CD4-positive, alpha-beta memory T cell (primary cell): Measurements from ENCODE around the gene SPATA32. TPM values are rescaled to one million over a fixed set of nuclear protein-coding genes. Genes with fewer than 3 reads are reported as not detected.

Experiments used
- CTCF ChIA-PET: fragments of 350-600 bp; sonication (Branson Sonifier 250); formaldehyde crosslinking; loops from one replicate; lab custom pipeline; 2021; ENCODE audit warnings: inconsistent platforms; ENCODE audit not compliant: partially characterized antibody; lab: Charles Lee
- POLR2A ChIA-PET: fragments of 350-600 bp; sonication (Branson Sonifier 250); formaldehyde crosslinking; loops from one replicate; lab custom pipeline; 2021; ENCODE audit not compliant: partially characterized antibody; lab: Charles Lee
- DNase-seq, 5 donors: peaks; one replicate each; pipeline versions ENCODE4 v3.0.0 to v3.0.0-alpha.2; 2020 to 2022; ENCODE audit warnings: mixed read lengths in 1 of 5
- H3K27ac ChIP-seq: one replicate; pipeline ENCODE4 v1.7.0; 2013; ENCODE audit warnings: low read depth, low read length
- H3K27me3 ChIP-seq: 2 replicates; pipeline ENCODE4 v1.7.0; 2013; ENCODE audit warnings: mild to moderate bottlenecking, low read length, moderate library complexity; ENCODE audit not compliant: insufficient read depth
- H3K36me3 ChIP-seq: 2 replicates; pipeline ENCODE4 v1.7.0; 2013; ENCODE audit warnings: mild to moderate bottlenecking, low read length, moderate library complexity; ENCODE audit not compliant: insufficient read depth
- H3K4me1 ChIP-seq: 2 replicates; pipeline ENCODE4 v1.7.0; 2013; ENCODE audit warnings: mild to moderate bottlenecking, low read length, moderate library complexity; ENCODE audit not compliant: insufficient read depth
- H3K4me3 ChIP-seq, 2 donors: one replicate each; pipeline ENCODE4 v1.7.0; 2013; ENCODE audit warnings: low read length in 2 of 2, mild to moderate bottlenecking in 1 of 2
- H3K9me3 ChIP-seq, 2 donors: one replicate each; pipeline ENCODE4 v1.7.0; 2013; ENCODE audit warnings: low read length in 2 of 2, control low read depth in 1 of 2; ENCODE audit not compliant: control insufficient read depth in 1 of 2
- H3K27ac Mint-ChIP-seq, 7 donors: one replicate each; pipeline ENCODE4 v1.8.0; 2020 to 2021; ENCODE audit warnings: mixed read lengths in 7 of 7, mild to moderate bottlenecking in 6 of 7, inconsistent platforms in 3 of 7, moderate library complexity in 3 of 7
- H3K27me3 Mint-ChIP-seq, 2 donors: one replicate each; pipeline ENCODE4 v1.8.0; 2020 to 2021; ENCODE audit warnings: mixed read lengths in 2 of 2
- H3K36me3 Mint-ChIP-seq, 2 donors: one replicate each; pipeline ENCODE4 v1.8.0; 2020 to 2021; ENCODE audit warnings: mixed read lengths in 2 of 2, inconsistent platforms in 1 of 2, mild to moderate bottlenecking in 1 of 2
- H3K4me1 Mint-ChIP-seq, 4 donors: one replicate each; pipeline ENCODE4 v1.8.0; 2020 to 2021; ENCODE audit warnings: mixed read lengths in 4 of 4, mild to moderate bottlenecking in 1 of 4
- H3K4me3 Mint-ChIP-seq, 8 donors: one replicate each; pipeline ENCODE4 v1.8.0; 2020 to 2021; ENCODE audit warnings: mixed read lengths in 8 of 8, mild to moderate bottlenecking in 7 of 8, moderate library complexity in 6 of 8, inconsistent platforms in 3 of 8
- H3K9me3 Mint-ChIP-seq, 8 donors: one replicate each; pipeline ENCODE4 v1.8.0; 2020 to 2021; ENCODE audit warnings: mixed read lengths in 8 of 8, mild to moderate bottlenecking in 5 of 8, inconsistent platforms in 3 of 8, moderate library complexity in 1 of 8
- intact Hi-C: fragments of 100-400 bp; cut with micrococcal nuclease; formaldehyde crosslinking; loops from one replicate; pipeline ENCODE4 v1.15.1; 2023
- polyA plus RNA-seq, 2 donors: library from polyadenylated mRNA; unstranded; fragments of 300-500 nt; fragmentation: Illumina TruSeq; gene quantifications; one replicate each; pipeline ENCODE4 v1.2.3, GENCODE V29; 2021
- total RNA-seq, 2 experiments: library from RNA; stranded (reverse); gene quantifications; one replicate each; pipeline ENCODE4 v1.2.3, GENCODE V29; 2021

SPATA32 gene
- total and polyA plus RNA-seq, 4 experiments from 2014 or later: 0.22 to 0.49 (median 0.33) TPM

DNA sequence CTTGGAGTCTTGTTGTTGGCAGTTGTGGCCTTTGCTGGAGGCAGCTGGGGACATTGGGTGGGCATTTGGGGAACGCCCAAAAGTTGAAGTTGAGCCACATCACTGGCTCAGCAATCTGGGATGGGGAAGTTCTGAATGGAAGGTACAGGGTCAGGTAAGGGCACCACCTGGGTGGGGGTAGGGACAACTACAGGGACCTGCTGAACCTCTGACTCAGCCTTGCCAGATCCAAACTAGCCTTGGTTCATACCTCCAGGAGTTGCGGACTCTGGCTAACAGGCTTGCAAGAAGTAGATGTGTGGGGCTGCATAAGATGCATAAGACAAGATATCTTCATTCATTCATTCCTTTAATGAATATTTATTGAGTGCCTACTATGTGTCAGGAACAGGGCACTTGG lies 24.2 kb downstream of the SPATA32 start:
- no peaks in the 10 kb centered on the region for H3K9me3 Mint-ChIP-seq
- peak in 1 of 5 donors; percentile 22 for DNase-seq
- intact Hi-C loops: loop anchor here (5.0 kb wide), 1 partner anchor 35 kb away; no protein-coding TSS in a partner anchor
- Histone ChIP-seq H3K36me3 (peaks cover 86% of the 10 kb centered on the region), H3K4me1 (peaks cover 39% of the 10 kb centered on the region), H3K27me3 (no peaks in the 10 kb centered on the region), H3K9me3 (no peaks in the 10 kb centered on the region), H3K27ac (peak overlapping the region; percentile 17), H3K4me3 (no peak overlapping the region)
- no peaks in the 10 kb centered on the region for H3K27me3 Mint-ChIP-seq
- POLR2A ChIA-PET: interaction anchor here (24.4 to 30.3 kb wide), 2 partner anchors 4 to 12 kb away, joined by 1143 read pairs; partner anchors contain the start of gene FMNL1
- peaks cover 50 to 79% of the 10 kb centered on the region in 2 donors for H3K36me3 Mint-ChIP-seq
- H3K4me1 Mint-ChIP-seq: peaks cover 30 to 56% (median 43%) of the 10 kb centered on the region in 4 donors
- peak overlapping the region; percentile 32 to 93 (median 85) for H3K27ac Mint-ChIP-seq
- CTCF ChIA-PET: interaction anchor here (0.6 to 14.0 kb wide), 5 partner anchors 12 to 80 kb away, joined by 3 to 449 read pairs (median 3); partner anchors contain the start of gene FMNL1
- H3K4me3 Mint-ChIP-seq: no peak overlapping the region

DNA sequence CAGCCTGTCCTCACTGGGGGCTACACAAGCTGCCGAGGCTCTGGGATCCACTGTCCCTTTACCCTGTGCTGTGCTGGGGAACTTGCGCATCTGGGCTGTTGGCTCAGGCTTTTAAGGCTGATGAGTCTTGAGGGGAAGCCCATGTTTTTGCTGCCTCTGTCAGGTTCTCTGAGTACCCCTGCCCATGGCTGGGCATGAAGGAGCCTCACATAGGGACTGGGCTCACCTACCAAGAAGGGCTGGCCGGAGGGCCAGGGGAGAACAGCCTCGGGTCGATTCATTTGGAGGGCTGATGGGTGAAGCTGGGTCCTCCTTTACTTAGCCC lies 25.6 kb downstream of the SPATA32 start:
- POLR2A ChIA-PET: interaction anchor here (1.5 to 30.3 kb wide), 5 partner anchors 6 to 101 kb away, joined by 4 to 1143 read pairs (median 13); partner anchors contain the start of genes ACBD4, FMNL1 and MAP3K14
- H3K36me3 Mint-ChIP-seq: peaks cover 43 to 83% of the 10 kb centered on the region in 2 donors
- H3K27ac Mint-ChIP-seq: peak overlapping the region in 4 of 7 donors; percentile 7 to 93 (median 72)
- Histone ChIP-seq H3K9me3 (no peaks in the 10 kb centered on the region), H3K4me1 (peaks cover 48% of the 10 kb centered on the region), H3K27me3 (no peaks in the 10 kb centered on the region), H3K4me3 (no peak overlapping the region), H3K36me3 (peaks cover 89% of the 10 kb centered on the region), H3K27ac (peak overlapping the region; percentile 57)
- intact Hi-C loops: loop anchor here (5.0 kb wide), 1 partner anchor 36 kb away; no protein-coding TSS in a partner anchor
- no peaks in the 10 kb centered on the region for H3K27me3 Mint-ChIP-seq
- H3K9me3 Mint-ChIP-seq: no peaks in the 10 kb centered on the region
- CTCF ChIA-PET: interaction anchor here (1.0 to 14.0 kb wide), 14 partner anchors 10 to 101 kb away, joined by 3 to 449 read pairs (median 8); partner anchors contain the start of genes ACBD4, FMNL1 and MAP3K14
- H3K4me3 Mint-ChIP-seq: no peak overlapping the region
- DNase-seq: no peak
- peaks cover 38 to 67% (median 51%) of the 10 kb centered on the region in 4 donors for H3K4me1 Mint-ChIP-seq

DNA sequence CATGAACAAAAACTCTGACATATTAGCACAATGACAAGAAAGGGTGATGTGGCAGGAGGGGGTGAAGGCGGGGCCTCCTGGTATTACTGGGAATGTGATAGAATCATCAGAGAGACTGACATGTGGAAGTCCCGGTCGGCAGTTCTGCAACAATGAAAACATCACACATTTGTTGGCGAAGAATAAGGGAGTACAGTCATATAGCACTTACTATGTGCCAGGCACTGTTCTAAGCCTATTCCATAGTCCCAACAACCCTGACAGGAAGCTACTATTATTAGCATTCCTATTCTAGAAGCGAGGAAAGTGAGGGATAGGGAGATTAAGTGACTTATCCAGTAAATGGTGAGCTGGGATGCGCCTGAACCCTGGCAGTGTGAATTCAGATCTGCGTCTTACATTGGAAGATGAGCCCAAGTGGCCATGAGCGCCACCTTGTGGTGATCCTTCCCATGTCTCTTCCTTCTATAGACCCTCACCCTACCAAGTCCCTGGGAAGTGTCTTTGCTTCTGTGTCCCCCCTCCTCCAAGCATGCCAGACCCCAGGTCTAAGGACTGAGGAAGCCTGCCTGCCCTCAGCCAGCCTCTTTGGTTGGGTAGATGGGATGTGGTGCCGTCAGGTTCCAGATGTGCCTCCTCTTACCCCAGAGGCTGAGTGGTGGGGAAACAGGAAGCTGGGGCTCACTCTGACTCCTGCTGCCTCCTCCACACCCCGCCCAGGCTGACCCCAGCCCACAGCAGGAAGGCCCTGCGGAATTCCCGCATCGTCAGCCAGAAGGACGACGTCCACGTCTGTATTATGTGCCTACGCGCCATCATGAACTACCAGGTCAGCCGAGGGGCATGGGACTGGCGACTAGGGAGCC lies 26.2 kb downstream of the SPATA32 start:
- peaks cover 54% of the 10 kb centered on the region for H3K4me1 ChIP-seq
- ChIA-PET POLR2A (interaction anchor here (0.8 to 30.3 kb wide), 9 partner anchors 6 to 145 kb away, joined by 3 to 1143 read pairs (median 4); partner anchors contain the start of genes ACBD4, FMNL1 and MAP3K14), CTCF (interaction anchor here (0.7 to 14.0 kb wide), 28 partner anchors 10 to 173 kb away, joined by 3 to 449 read pairs (median 5); partner anchors contain the start of genes ACBD4, FMNL1 and MAP3K14)
- peaks cover 83% of the 10 kb centered on the region for H3K36me3 ChIP-seq
- H3K4me3 ChIP-seq: no peak overlapping the region
- intact Hi-C loops: loop anchor here (1.0 to 5.0 kb wide), 5 partner anchors 9 to 150 kb away; no protein-coding TSS in a partner anchor
- no peaks in the 10 kb centered on the region for H3K9me3 Mint-ChIP-seq
- no peaks in the 10 kb centered on the region for H3K27me3 ChIP-seq
- H3K4me1 Mint-ChIP-seq: peaks cover 38 to 70% (median 53%) of the 10 kb centered on the region in 4 donors
- peak; percentile 72 to 78 (median 73) for DNase-seq
- no peaks in the 10 kb centered on the region for H3K27me3 Mint-ChIP-seq
- peaks cover 43 to 82% of the 10 kb centered on the region in 2 donors for H3K36me3 Mint-ChIP-seq
- no peaks in the 10 kb centered on the region for H3K9me3 ChIP-seq
- peak overlapping the region; percentile 57 for H3K27ac ChIP-seq
- H3K4me3 Mint-ChIP-seq: peak overlapping the region in 3 of 8 donors; percentile 17 to 63 (median 29)
- peak overlapping the region; percentile 88 to 99 (median 93) for H3K27ac Mint-ChIP-seq

DNA sequence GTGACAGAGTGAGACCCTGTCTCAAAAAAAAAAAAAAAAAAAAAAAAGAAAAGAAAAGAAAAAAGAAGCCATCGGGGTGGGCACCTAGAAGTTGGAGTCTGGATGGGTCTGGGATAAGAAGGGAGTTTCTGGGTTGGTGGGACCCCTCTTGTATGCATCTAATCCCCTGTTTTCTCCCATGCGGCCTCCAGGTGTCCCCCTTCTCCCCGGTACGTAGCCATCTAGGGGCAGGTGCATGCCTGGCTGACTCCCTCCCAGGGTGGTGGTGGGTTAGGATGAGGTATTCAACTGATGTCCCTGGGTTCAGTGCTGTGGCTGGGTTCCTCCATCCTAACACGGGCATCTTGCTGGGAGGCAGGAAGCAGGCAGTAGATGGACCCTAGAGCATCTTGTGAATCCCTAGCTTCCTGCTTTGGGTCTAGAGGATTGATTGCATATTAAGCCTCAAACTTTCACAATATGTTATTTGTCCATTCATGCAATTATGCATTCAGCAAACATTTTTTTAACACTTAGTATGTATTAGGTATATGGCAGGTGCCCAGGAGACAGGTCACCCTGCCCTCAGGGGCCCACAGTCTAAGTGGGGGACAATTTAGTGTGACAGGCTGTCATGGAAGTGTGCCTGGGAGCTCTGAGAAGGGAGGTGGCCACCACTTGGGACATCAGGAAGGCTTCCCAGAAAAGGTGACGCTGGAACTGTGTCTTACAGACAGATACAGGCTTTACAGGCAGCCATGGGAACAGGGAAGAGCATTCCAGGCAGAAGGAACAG lies 27.1 kb downstream of the SPATA32 start:
- peaks cover 37 to 74% of the 10 kb centered on the region in 2 donors for H3K36me3 Mint-ChIP-seq

DNA sequence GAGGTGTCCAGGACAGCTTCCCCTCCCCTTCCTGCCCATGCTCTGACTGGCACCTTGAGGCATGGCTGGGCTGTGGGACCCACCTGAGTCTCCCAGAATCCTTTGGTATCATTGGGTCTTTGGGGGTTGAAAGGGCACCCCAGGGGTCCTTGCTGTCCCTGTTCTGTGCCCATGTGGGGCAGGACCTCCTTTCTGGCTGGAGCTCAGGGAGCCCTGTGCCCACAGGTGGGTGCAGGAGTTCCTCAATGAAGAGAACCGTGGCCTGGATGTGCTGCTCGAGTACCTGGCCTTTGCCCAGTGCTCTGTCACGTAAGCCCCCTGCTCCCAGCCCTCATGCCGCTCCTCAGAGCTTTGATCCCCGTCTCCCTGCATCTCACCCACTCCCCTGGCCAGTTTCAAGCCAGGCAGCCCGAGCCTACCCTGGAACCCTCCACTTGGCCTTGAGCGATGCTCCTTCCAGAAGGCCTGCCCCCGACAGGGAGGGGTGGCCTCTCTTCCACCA lies 28.4 kb downstream of the SPATA32 start:
- peaks cover 50 to 84% (median 67%) of the 10 kb centered on the region in 4 donors for H3K4me1 Mint-ChIP-seq
- peaks cover 61% of the 10 kb centered on the region for H3K36me3 ChIP-seq
- H3K27me3 Mint-ChIP-seq: no peaks in the 10 kb centered on the region
- peak overlapping the region in 2 of 8 donors; percentile 24 to 59 for H3K4me3 Mint-ChIP-seq
- peak overlapping the region; percentile 79 to 99 (median 84) for H3K27ac Mint-ChIP-seq
- no peaks in the 10 kb centered on the region for H3K27me3 ChIP-seq
- peaks cover 23 to 70% of the 10 kb centered on the region in 2 donors for H3K36me3 Mint-ChIP-seq
- H3K4me1 ChIP-seq: peaks cover 76% of the 10 kb centered on the region
- no peak for DNase-seq
- ChIA-PET POLR2A (interaction anchor here (0.8 to 30.3 kb wide), 3 partner anchors 8 to 40 kb away, joined by 3 to 1143 read pairs (median 1143); partner anchors contain the start of gene FMNL1), CTCF (interaction anchor here (0.6 to 14.0 kb wide), 5 partner anchors 7 to 98 kb away, joined by 3 to 449 read pairs (median 7); partner anchors contain the start of genes ACBD4 and FMNL1)
- no peaks in the 10 kb centered on the region for H3K9me3 Mint-ChIP-seq
- H3K4me3 ChIP-seq: no peak overlapping the region
- no peaks in the 10 kb centered on the region for H3K9me3 ChIP-seq
- intact Hi-C loops: no loop called here
- H3K27ac ChIP-seq: peak overlapping the region; percentile 35

More for the DNA sequence above, 27.1 kb downstream of the SPATA32 start:
- peaks cover 42 to 79% (median 60%) of the 10 kb centered on the region in 4 donors for H3K4me1 Mint-ChIP-seq
- POLR2A ChIA-PET: interaction anchor here (1.0 to 30.3 kb wide), 8 partner anchors 7 to 146 kb away, joined by 3 to 1143 read pairs (median 5); partner anchors contain the start of genes ACBD4, FMNL1 and MAP3K14
- Histone ChIP-seq H3K27ac (peak overlapping the region; percentile 57), H3K4me3 (no peak overlapping the region), H3K36me3 (peaks cover 74% of the 10 kb centered on the region), H3K4me1 (peaks cover 62% of the 10 kb centered on the region), H3K27me3 (no peaks in the 10 kb centered on the region), H3K9me3 (no peaks in the 10 kb centered on the region)
- H3K27ac Mint-ChIP-seq: peak overlapping the region; percentile 88 to 99 (median 93)
- no peaks in the 10 kb centered on the region for H3K27me3 Mint-ChIP-seq
- peak in 3 of 5 donors; percentile 49 to 73 (median 54) for DNase-seq
- peak overlapping the region in 2 of 8 donors; percentile 41 to 63 for H3K4me3 Mint-ChIP-seq
- no peaks in the 10 kb centered on the region for H3K9me3 Mint-ChIP-seq
- intact Hi-C loops: loop anchor here (1.0 to 5.0 kb wide), 5 partner anchors 9 to 150 kb away; no protein-coding TSS in a partner anchor
- CTCF ChIA-PET: interaction anchor here (0.7 to 14.0 kb wide), 28 partner anchors 9 to 174 kb away, joined by 3 to 449 read pairs (median 5); partner anchors contain the start of genes ACBD4, FMNL1 and MAP3K14
